Measurements from ENCODE around the gene ATP6V1A.

ATP6V1A gene

DNA sequence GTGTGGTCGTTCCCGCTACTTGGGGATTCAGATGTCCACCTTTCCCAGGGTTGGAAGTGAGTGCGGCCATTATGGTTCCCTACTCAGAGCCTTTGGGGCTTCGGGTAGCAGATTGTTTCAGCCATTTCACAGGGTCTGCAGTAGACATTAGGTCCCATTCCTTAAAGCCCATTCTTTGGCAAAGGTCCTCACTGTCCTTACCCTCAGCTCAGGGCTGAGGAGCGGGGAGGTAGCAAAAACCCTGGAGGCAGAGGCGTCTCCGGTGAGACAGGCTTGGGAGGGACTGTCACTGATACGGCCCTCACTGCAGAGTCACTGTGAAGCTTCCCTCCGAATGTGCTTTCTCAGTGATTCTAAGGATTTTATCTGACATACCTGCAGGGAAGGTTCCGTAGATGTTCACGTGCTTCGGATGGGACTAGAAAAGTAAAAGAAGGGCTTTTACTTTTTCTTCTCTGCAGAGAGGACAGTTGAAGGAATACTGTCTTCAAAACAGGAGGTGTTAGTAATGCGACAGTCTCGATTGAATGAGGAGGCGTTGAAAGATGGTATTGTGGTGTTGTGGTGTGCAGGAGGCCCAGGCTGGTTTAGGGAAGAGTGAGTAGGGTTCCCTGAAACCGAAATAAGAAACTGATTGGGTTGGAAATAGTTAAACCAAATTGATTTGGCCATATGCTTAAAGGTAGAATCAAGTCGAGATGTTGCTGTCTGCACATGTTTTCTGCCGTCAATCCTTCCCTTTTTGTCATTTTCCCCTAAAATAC is 630 bp downstream of the ATP6V1A start:
- DNase-seq (ENCODE audit: low spot score) = peak; percentile 69

DNA sequence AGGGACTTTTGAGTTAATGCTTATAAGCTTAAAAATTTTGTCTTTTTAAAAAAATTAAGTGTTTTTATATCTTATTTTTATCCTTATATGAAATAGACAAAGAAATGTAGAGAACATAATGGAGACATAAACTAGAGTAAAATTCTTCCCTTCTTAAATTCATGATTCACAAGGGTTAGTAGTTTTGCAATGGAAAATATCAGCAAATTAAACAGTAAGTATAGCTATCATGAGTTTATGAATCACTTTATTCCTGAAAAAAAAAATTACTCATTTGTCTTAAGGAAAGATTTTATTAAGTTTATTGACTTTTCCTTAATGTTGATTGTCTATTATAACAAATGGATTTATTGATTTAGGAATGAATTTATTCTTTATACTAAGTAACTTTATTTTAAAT is 4.3 kb downstream of the ATP6V1A start:
- no peak for DNase-seq (ENCODE audit: low spot score)

DNA sequence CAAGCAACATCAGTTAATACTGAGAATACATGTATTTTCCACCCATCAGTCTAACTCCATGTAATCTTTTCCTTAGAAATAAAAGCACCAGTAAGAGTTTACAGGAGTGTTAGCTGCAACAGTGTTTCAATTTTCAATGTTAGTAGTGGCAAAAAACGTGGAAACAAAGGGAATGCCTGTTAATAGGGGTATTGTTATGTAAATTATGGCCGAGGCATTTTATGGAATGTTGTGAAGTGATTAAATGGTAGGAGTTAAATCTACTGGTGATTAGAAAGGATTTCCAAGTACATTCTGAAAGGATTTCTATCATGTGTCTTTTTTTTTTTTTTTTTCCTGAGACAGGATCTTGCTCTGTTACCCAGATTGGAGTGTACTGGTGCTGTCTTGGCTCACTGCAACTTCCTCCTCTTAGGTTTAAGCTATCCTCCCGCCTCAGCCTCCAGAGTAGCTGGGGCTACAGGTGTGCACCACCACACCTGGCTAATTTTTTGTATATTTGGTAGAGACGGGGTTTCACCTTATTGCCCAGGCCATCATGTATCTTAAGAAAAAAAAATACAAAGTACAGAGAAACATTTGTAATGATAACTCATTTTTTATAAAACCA is 6.6 kb downstream of the ATP6V1A start:
- DNase-seq (ENCODE audit: low spot score) = no peak

DNA sequence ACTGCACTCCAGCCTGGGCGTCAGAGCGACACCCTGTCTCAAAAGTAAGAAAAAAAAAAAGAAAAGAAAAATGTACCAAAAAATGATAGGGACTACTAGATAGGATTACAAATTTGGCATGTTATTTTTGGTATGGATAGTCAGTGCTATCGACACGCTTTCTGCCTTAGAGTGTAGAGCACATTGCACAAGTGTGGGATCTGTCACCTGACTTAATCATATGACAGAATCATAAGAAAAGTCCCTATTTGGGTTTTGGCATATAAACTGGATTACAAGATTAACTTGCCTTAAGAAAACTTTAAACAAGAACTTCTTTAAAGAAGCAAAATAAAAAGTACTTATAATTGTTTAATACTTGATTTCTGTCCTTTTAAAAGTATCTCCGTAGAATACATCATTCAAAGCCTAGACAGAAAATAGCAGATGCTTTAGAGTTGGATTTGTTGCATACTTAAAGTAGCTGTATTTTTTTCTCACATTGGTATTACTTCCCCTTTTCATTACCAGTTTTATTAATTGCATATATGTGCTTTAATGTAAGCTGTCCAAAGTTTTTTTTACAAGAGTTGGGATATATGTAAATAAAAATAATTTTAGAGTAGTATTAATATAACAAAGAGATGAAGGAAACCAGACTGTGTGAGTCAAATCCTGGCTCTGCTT is 7.8 kb downstream of the ATP6V1A start:
- no peak for DNase-seq (ENCODE audit: low spot score)

DNA sequence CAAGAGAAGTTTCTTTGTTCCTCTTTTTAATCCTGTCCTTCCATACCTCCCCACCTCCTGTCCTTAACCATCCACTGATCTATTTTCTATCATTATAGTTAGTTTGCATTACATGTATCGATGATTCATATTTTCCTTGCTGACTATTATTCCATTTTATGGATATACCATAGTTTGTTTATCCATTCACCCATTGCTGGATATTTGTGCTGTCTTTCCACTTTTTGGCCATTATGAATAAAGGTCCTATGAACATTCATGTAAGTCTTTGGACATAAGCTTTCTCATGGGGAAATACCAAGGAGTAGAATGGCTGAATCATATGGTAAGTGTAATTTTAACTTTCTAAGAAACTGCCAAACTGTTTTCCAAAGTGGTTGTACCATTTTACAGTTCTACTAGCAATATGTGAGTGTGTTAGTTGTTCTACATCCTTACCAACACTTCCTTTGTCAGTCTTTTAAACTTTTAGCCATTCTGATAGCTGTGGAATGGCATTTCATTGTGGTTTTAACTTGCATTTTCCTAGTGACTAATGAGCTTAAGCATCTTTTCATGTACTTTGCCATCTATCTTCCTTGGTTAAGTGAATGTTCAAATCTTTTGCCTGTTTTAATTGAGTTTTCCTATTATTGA is 11.7 kb downstream of the ATP6V1A start:
- DNase-seq (ENCODE audit: low spot score) = no peak

DNA sequence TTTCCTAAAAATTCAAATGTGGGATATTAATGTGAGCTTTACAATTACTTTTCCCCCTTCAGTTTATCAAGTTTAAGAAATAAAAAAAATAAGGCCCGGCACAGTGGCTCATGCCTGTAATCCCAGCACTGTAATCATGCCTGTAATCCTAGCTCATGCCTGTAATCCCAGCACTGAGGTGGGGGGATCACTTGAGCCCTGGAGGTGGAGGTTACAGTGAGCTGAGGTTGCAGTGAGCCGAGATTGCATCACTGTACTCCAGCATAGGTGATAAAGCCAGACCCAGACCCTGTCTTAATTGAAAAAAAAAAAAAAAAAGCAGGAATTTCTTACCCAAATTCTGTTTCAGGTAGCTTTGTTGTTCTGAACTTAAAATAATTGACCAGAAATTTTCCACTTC is 17.9 kb downstream of the ATP6V1A start:
- no peak for DNase-seq (ENCODE audit: low spot score)

DNA sequence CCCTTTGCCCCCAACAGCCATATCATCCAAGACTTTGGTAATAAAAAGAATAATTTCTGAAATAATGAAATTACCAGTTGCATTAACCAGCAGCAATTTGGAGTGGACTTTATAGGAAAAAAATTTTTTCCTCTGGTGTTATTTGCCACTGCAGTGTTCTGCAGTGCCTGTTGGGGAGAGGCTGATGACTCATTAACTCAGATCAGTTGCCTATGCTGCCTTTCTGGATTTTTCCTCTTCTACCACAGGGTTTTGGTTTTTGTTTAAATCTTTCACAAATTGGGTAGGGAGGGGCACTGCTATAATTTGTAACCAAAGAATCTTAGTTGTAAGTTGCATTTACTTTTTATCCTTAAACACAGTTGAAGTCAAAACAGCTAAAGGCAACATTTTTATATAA is 22.7 kb downstream of the ATP6V1A start:
- no peak for DNase-seq (ENCODE audit: low spot score)

DNA sequence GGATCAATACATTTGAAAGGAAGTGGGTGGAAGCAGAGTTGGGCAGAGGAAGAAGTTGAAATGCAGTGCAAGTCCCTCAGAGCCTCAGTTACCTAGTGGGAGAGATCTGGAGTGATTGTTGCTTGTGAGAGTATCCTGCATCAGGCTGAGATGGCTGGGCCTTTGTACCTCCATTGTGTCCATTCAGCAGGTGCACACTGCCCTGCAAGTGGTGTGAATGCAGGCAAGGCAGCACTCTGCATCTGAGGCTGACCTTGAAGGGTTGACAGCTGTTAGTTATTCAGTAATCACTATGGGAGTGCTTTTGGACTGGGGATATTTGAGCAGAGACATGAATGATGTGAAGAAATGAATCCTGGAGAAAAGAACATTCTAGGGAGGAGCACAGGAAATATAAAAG is 25.2 kb downstream of the ATP6V1A start:
- no peak for DNase-seq (ENCODE audit: low spot score)

DNA sequence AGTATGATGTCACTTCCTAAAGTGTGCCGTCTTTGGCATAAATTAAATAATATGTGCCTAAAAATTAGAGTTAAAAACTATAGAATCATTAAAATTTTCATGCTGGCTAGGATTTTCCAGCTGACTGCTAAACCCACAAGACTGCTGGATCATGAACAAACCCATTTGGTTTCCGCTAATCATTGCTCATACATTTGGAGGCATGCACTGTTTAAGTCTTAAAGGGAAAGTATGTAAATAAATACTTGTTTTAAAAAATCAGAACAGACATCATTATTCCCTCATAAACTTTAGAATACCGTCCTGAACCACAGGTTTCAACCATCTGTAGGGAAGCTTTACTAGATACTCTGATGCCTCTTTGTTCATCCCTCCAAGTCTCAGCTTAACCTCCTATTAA is 26.5 kb downstream of the ATP6V1A start:
- DNase-seq (ENCODE audit: low spot score) = no peak

DNA sequence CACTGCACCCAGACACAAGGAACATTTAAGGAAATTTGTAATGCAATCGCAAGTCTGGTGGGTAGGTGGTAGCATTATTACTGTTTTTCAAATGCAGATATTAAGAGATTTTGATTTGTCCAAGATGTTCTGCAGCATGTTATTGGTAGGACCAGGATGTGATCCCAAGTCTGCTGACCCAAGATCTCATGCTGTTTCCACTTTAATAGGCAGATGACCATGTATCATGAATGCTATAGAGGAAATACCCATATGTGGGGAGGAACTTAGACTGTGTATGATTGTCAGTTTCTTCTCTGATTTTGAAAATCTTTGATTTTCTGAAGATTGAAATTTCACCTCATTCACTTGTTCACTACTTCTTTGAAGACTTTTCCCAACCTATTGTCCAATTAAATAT is 28.7 kb downstream of the ATP6V1A start:
- no peak for DNase-seq (ENCODE audit: low spot score)

DNA sequence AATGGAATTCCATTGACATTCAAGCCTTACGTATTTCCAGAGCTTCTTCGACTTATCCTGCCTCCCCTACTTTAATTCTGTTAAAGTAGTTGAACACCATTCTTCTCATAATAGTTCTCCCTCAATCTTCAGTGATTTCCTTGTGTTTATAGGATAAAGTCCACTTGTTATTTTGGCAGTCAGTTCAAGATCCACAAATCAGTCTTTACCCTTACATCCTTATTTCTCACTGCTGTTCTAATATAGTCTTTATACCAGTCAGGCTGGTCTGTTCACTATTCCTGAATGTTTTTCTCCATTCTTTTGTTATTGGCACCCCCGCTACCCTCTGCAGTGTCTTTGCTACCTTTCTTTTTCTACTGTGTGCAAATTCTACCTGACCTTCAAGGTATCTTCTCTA is 29.7 kb downstream of the ATP6V1A start:
- DNase-seq (ENCODE audit: low spot score) = no peak

DNA sequence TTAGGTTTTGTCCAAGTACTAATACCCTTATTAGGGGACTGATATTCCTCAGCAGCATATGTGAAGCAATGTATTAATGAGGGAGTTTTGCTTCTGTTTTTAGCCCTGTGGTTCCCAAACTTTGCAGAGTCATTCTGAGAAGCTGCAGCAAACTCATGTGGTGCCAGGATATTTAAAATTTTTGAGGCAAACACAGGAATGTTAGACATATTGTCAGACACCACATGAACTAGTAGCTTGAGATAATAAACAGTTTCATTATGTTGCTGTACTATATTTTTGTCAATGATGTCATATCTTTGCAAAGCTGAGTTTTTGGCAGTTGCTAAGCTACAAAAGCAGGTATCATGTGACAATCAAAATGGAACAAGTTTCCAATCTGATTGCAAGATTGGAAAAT is 36.6 kb downstream of the ATP6V1A start:
- peak; percentile 22 for DNase-seq (ENCODE audit: low spot score)

DNA sequence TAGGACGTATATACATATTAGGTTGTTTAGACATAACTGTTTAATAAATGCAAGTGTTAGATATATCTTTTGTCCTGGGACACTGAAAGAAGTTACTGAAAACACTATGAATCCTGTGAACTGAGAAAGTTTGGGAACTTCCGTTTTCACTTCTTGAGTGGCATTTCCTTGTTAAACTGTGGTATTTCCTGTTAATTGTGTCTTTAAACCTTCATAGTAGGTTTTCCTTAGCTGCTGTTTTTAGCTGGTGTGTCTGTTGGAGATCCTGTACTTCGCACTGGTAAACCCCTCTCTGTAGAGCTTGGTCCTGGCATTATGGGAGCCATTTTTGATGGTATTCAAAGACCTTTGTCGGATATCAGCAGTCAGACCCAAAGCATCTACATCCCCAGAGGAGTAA is 37.1 kb downstream of the ATP6V1A start:
- DNase-seq (ENCODE audit: low spot score) = no peak

DNA sequence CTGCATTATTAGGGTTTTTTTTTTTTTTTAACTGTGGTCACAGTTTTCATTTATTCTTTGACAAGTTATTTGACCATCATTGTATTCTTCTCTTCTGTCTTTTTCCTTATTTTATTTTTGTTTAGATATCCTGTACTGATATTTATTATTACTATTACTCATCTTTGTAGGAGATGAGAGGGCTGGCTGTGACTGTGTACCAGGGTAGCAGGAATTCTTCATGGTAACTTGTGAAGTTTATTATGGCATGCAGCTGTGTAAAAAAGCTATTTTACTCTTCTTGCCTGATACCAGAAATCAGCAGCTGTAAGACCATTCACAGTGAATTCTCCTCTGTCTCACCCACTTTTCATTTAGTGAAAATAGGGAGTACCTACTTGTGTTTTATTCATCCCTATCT is 44.5 kb downstream of the ATP6V1A start:
- DNase-seq (ENCODE audit: low spot score) = no peak

DNA sequence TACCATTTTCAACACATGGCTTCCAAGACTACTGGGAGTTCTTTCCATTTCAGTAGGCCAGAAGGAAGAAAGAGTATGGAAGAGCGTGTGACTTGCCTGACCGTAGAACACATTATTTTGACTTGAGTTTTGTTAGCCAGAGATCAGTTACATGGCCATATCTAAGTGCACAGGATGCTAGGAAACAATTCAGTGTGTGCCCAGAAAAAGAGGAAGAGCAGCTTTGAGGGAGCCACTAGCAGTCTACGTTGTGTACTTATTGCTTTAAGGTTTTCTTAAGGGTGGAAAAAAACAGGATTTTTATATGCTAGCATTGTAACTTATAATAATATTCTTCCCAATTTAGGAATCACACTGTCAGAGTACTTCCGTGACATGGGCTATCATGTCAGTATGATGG is 47.7 kb downstream of the ATP6V1A start:
- DNase-seq (ENCODE audit: low spot score) = no peak

DNA sequence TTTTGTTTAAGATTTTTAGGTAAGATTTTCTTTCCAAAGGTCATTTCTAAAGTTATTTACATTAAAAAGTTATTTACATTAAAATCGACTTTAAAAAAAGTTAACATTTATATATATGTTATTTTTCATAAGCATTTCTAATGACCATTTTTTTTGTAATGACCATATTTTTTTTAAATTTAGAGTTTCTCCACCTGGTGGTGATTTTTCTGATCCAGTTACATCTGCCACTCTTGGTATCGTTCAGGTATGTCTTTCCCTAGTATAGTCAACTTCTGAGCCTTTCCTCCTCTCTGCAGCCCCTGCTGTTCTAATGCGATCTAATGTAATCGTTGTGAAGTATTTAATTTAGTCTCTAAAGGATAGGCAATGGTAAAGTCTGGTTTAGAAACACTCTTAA is 48.9 kb downstream of the ATP6V1A start:
- DNase-seq (ENCODE audit: low spot score) = no peak

DNA sequence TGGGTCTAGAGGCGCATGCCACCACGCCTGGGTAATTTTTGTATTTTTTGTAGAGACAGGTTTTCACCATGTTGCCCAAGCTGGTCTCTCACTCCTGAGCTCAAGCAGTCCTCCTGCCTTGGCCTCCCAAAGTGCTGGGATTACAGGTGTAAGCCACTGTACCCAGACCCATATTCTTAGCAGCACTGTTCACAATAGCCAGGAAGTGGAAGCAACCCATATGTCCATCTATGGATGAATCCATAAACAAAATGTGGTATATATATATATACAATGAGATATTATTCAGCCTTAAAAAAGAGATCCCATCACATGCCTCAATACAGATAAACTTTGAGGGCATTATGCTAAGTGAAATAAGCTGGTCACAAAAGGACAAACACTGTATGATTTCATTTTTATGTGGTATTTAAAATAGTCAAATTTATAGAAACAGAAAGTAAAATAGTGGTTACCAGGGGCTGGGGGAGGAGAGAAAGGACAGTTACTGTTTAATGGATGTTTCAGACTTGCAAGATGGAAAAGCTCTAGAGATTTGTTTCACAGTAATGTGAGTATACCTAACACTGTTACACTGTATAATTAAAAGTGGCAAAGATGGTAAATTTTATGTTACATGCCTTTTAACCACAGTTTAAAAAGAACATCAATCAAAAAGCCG is 56.1 kb downstream of the ATP6V1A start:
- no peak for DNase-seq (ENCODE audit: low spot score)

DNA sequence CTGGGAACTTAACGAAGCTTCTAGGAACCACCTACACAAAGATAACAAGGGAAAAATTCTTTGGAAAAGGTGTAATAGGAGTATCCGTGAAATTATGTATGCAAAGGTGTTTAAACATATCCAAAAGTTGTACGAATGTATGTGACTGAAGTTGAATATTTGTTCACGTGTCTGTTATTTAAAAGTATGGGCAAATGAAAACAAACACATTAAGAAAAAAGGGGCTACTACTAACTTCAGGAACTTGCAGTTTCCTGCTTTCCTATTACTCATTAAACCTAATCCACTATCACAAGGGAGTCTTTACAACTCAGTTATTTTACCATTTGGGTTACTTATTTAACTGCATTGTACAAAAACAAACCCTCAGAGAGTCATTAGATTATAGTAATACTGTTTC is 57.8 kb downstream of the ATP6V1A start:
- no peak for DNase-seq (ENCODE audit: low spot score)

DNA sequence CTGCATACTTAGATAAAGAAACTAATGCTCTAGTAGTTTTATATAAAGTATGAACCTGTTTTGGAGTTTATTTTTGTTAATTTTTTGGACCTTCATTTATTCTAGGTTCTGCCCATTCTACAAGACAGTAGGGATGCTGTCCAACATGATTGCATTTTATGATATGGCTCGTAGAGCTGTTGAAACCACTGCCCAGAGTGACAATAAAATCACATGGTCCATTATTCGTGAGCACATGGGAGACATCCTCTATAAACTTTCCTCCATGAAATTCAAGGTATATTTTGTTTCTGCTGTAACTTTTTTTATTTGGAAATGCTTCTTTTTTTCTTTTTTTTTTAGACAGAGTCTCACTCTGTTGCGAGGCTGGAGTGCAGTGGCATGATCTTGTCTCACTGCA is 58.4 kb downstream of the ATP6V1A start:
- DNase-seq (ENCODE audit: low spot score) = no peak

DNA sequence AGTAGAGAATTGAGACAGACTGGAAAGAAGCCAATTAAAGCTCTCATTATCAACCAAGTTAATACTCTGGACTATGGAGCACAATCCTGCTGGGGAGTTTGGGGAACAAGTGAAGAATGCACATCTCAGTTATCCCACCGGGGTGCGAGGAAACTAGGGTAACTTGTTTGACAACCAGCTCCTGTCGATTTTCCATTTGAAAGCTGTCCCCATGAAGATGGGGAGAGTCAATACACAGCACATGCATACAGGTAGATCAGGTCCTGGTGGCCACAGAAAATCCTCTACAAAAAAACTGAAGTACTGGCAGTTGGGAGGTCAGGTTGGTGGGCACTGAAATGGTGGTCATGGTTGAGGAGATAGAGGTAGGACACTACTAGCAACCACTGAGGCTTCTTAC is 66.0 kb downstream of the ATP6V1A start:
- no peak for DNase-seq (ENCODE audit: low spot score)

DNA sequence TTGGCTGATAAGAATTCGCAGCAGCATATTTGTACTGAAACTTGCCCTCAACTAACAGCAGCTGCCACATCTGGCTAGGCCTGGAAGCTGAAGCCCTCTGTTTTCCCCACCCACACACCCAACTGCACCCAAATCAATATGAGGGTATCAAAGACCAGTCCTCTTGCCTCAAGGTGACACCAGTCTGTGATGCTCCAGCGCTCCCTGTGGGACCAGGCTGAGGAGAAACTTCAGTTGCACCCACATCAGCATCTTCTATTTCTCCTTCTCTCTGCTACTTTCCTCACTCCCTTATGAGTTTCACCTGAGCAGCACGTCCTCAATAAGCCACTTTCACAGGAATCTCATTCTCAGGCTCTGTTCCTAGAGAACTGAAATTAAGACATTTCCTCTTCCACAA is 73.0 kb downstream of the ATP6V1A start:
- DNase-seq (ENCODE audit: low spot score) = no peak

DNA sequence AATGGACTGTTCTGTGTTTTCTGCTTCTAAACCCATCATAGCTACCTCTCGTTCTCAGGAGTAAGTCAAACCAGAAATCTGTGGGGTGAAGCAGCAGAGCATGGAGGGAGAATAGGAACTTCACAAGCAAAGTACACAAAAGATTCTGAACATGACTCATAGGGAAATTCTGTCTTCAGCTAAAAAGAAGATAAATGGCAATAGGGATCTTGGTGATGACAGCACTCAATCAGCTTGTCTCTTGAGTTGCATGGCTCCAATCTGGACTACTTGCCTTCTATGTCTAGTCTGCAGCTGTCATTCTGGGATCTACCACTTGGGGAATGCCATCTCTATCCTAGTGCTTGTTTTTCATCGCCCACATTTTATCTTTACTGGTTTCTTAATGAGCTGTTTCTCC is 78.3 kb downstream of the ATP6V1A start:
- DNase-seq (ENCODE audit: low spot score) = no peak

DNA sequence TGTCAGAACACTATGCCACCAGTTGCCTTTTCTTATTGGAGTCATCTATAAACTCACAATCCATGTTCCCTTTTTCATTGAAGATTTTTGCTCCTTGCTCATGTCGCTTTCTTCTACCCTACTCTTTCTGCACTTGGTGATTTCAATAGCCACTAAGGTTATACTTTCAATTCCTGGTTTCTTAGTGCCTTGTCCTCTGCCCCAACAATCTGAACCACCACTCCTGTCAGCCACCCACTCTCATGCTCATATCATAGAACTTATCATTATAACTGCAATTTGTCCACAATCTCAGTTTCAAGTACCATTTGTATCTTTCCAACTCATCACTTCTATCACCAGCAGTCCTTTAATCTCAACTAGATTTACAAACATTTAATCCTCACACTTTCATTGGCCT is 81.8 kb downstream of the ATP6V1A start:
- no peak for DNase-seq (ENCODE audit: low spot score)

All from hematopoietic multipotent progenitor cell treated with erythropoietin and hydrocortisone succinate and interleukin-3 and kit ligand, for 15 days (in vitro differentiated cells).